Esophagus muscularis mucosa (tissue), 3 donors: ENCODE data around the gene PLA2G6.

ENCODE experiments used
- CTCF ChIP-seq, 3 experiments: fragments of 200-600 bp in 2 of 3; fragments of 450-650 bp in 1 of 3; sonication (generic) in 2 of 3; IDR thresholded peaks; one replicate each; pipeline ENCODE4 v1.5.1; 2017 to 2019; ENCODE audit warnings: antibody characterized with exemption in 3 of 3, mild to moderate bottlenecking in 2 of 3, moderate library complexity in 1 of 3
- POLR2A ChIP-seq: fragments of 450-650 bp; IDR thresholded peaks from one replicate; pipeline ENCODE4 v1.6.1; 2017; ENCODE audit warnings: antibody characterized with exemption, moderate library complexity, mild to moderate bottlenecking, low read depth

- no peak for TF ChIP-seq CTCF (IDR thresholded peaks at IDR 0.05)
- no peak for TF ChIP-seq POLR2A
Observed at GRCh38 chr22:38122616-38123015, 59.0 kb downstream of the PLA2G6 start.
